ENCODE data around the gene MADD. TPM values are rescaled to one million over a fixed set of nuclear protein-coding genes. Genes with fewer than 3 reads are reported as not detected.
"Not testable (repeated sequence)": the region's sequence is repeated elsewhere in the genome, so short reads cannot be mapped to it uniquely, and the experiment has no call there.

MADD gene
- total RNA-seq, 1 experiment from 2014 or later = 26.4 TPM

DNA sequence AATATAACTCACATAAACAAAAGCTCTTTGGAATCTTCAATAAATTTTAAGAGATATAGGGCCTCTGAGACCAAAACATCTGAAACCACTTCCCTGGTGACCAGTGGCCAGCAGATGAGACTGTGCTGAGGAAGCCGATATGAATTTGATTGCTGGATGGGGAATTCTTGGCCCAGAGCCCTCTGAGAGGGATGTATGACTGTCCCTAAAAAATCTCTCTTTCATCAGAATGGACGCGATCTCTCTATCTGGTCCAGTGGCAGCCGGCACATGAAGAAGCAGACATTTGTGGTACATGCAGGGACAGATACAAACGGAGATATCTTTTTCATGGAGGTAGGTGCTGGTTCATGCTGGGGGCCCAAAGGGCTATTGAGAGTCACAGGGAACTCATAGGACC is 45.1 kb downstream of the MADD start:
- Histone ChIP-seq H3K27ac (ENCODE audit: low read length) (no peak overlapping the region), H3K4me1 (ENCODE audit: insufficient read depth, low read length) (no peaks in the 10 kb centered on the region), H2AFZ (ENCODE audit: low read length) (no peak overlapping the region), H3F3A (ENCODE audit: low read length, unreplicated experiment) (no peaks in the 10 kb centered on the region), H3K4me2 (ENCODE audit: low read length) (no peak overlapping the region), H3K9me2 (replicated peaks; ENCODE audit: low read length) (no peaks in the 10 kb centered on the region), H3K27me3 (ENCODE audit: low read length) (no peaks in the 10 kb centered on the region), H4K20me1 (ENCODE audit: low read length) (no peaks in the 10 kb centered on the region), H3K9ac (ENCODE audit: low read length) (no peak overlapping the region), H3K9me3 (ENCODE audit: low read length) (no peaks in the 10 kb centered on the region), H3K36me3 (ENCODE audit: low read depth, low read length) (peaks cover 6% of the 10 kb centered on the region; the same call in 1 of the 2 replicates), H3K4me3 (ENCODE audit: low read length) (no peak overlapping the region), H3K79me2 (ENCODE audit: low read length) (no peaks in the 10 kb centered on the region)
- intact Hi-C loops (cut with micrococcal nuclease) = no loop called here
- TF ChIP-seq, protein P1, sequence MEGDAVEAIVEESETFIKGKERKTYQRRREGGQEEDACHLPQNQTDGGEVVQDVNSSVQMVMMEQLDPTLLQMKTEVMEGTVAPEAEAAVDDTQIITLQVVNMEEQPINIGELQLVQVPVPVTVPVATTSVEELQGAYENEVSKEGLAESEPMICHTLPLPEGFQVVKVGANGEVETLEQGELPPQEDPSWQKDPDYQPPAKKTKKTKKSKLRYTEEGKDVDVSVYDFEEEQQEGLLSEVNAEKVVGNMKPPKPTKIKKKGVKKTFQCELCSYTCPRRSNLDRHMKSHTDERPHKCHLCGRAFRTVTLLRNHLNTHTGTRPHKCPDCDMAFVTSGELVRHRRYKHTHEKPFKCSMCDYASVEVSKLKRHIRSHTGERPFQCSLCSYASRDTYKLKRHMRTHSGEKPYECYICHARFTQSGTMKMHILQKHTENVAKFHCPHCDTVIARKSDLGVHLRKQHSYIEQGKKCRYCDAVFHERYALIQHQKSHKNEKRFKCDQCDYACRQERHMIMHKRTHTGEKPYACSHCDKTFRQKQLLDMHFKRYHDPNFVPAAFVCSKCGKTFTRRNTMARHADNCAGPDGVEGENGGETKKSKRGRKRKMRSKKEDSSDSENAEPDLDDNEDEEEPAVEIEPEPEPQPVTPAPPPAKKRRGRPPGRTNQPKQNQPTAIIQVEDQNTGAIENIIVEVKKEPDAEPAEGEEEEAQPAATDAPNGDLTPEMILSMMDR (conservative IDR thresholded peaks at IDR 0.05; ENCODE audit: low read depth, low read length) = no peak
- TF ChIP-seq EZH2 (IDR thresholded peaks at IDR 0.05; ENCODE audit: low read length, unreplicated experiment) (no peak), EZH2phosphoT487 (IDR thresholded peaks at IDR 0.05; ENCODE audit: borderline replicate concordance, low read length) (no peak)
- DNase-seq (no peak), ATAC-seq (no peak)
- ChIA-PET CTCF (no interaction called here), POLR2A (ENCODE audit: unreplicated experiment) (interaction anchor here (0.7 kb wide), 1 partner anchor 40 kb away, joined by 4 read pairs; no protein-coding TSS in a partner anchor)
- BruUV-seq (replicated peaks) = no TSS peak

DNA sequence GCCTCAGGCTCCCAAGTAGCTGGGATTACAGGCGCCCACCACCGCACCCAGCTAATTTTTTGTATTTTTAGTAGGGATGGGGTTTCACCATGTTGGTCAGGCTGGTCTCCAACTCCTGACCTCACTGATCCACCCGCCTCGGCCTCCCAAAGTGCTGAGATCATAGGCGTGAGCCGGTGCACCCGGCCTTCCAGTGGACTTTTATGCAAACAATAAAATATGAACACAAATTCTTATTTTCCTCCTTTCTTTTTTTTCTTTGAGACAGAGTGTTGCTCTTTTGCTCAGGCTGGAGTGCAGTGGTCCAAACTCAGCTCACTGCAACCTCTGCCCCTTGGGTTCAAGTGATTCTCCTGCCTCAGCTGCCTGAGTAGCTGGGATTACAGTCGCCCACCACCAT is 46.6 kb downstream of the MADD start:
- H3K4me1 ChIP-seq (ENCODE audit: insufficient read depth, low read length); BruUV-seq (replicated peaks); DNase-seq; H4K20me1 ChIP-seq (ENCODE audit: low read length); H3K36me3 ChIP-seq (ENCODE audit: low read depth, low read length); H3K27ac ChIP-seq (ENCODE audit: low read length); H3K9me3 ChIP-seq (ENCODE audit: low read length); POLR2A ChIA-PET (ENCODE audit: unreplicated experiment); H3F3A ChIP-seq (ENCODE audit: low read length, unreplicated experiment); H3K27me3 ChIP-seq (ENCODE audit: low read length); H3K4me3 ChIP-seq (ENCODE audit: low read length); ATAC-seq; intact Hi-C loops (cut with micrococcal nuclease); H3K9ac ChIP-seq (ENCODE audit: low read length); H3K4me2 ChIP-seq (ENCODE audit: low read length); H3K79me2 ChIP-seq (ENCODE audit: low read length); CTCF ChIA-PET; H2AFZ ChIP-seq (ENCODE audit: low read length); H3K9me2 ChIP-seq (replicated peaks; ENCODE audit: low read length): not testable (repeated sequence)

DNA sequence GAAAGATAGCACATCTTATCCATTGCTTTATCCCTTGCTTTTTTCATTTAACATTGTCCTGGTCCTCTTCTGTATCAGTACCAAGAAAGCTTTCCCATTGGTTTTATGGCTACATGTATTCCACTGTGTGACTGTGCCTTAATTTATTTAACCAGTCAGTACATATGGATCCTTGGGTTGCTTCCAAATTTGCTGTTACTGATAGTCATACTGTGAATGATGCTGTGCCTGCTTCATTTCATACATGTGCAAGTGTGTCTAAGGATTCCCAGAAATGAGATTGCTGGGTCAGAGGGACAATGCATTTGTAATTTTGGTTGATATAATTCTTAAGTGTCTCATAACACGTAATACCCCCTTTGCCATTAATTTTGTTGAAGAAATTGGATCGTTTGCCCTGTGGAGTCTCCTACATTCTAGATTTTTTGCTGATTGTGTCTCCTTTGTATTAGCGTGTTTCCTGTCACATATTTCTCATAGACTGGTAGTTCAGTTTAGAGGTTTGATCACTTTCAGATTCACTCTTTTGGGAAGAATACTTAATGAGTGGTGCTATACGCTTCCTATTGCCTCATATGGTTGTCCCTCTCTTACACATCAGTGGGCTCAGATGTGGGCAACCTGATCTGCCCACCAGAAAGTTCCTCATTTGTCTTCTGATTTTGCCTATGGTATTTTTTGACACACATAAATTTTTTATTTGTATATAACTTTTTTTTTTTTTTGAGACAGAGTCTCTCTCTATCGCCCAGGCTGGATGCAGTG is 47.3 kb downstream of the MADD start:
- TF ChIP-seq EZH2phosphoT487 (IDR thresholded peaks at IDR 0.05; ENCODE audit: borderline replicate concordance, low read length) = no peak
- no peak for TF ChIP-seq EZH2 (IDR thresholded peaks at IDR 0.05; ENCODE audit: low read length, unreplicated experiment)
- TF ChIP-seq, protein P1 (conservative IDR thresholded peaks at IDR 0.05; ENCODE audit: low read depth, low read length) = no peak
- ChIA-PET CTCF (no interaction called here), POLR2A (ENCODE audit: unreplicated experiment) (no interaction called here)
- no peaks in the 10 kb centered on the region for H3K4me1 ChIP-seq (ENCODE audit: insufficient read depth, low read length)
- H3K27ac ChIP-seq (ENCODE audit: low read length) = no peak overlapping the region
- H3K9me3 ChIP-seq (ENCODE audit: low read length) = no peaks in the 10 kb centered on the region
- H3K79me2 ChIP-seq (ENCODE audit: low read length) = no peaks in the 10 kb centered on the region
- ATAC-seq (no peak), DNase-seq (no peak)
- no peaks in the 10 kb centered on the region; the same call in 1 of the 2 replicates for H3K36me3 ChIP-seq (ENCODE audit: low read depth, low read length)
- no peak overlapping the region for H2AFZ ChIP-seq (ENCODE audit: low read length)
- no peaks in the 10 kb centered on the region for H3F3A ChIP-seq (ENCODE audit: low read length, unreplicated experiment)
- no peak overlapping the region for H3K4me3 ChIP-seq (ENCODE audit: low read length)
- no peak overlapping the region for H3K4me2 ChIP-seq (ENCODE audit: low read length)
- H4K20me1 ChIP-seq (ENCODE audit: low read length) = no peaks in the 10 kb centered on the region
- intact Hi-C loops (cut with micrococcal nuclease) = no loop called here
- no peaks in the 10 kb centered on the region for H3K27me3 ChIP-seq (ENCODE audit: low read length)
- no peaks in the 10 kb centered on the region for H3K9me2 ChIP-seq (replicated peaks; ENCODE audit: low read length)
- no TSS peak for BruUV-seq (replicated peaks)
- H3K9ac ChIP-seq (ENCODE audit: low read length) = no peak overlapping the region
